C4-2B (cell line): Measurements from ENCODE around the gene TLN1.

Source experiments
- CTCF ChIP-seq: fragments of 450-650 bp; conservative IDR thresholded peaks from 2 replicates; pipeline ENCODE4 v1.5.1; 2017; ENCODE audit warnings: mild to moderate bottlenecking
- ZFX ChIP-seq: fragments of 450-650 bp; IDR thresholded peaks from 2 replicates; pipeline ENCODE4 v1.6.1; 2017

- TF ChIP-seq CTCF (no peak), ZFX (no peak)
Measured at GRCh38 chr9:35690294-35690613, 41.7 kb downstream of the TLN1 start.
